IMR-90 (cell line): Measurements from ENCODE around the gene DDR1. TPM values are rescaled to one million over a fixed set of nuclear protein-coding genes. Genes with fewer than 3 reads are reported as not detected.

ENCODE experiments used
- microRNA-seq, 2 experiments: library from miRNA; stranded (forward) in 1 of 2; unstranded in 1 of 2; fragments of 10-50 nt in 1 of 2; fragments of <30 nt in 1 of 2; gene quantifications in 1 of 2; microRNA quantifications in 1 of 2; one replicate each; pipeline versions ENCODE3 to v1.1.0; 2013 to 2020; ENCODE audit not compliant: insufficient read depth in 1 of 2, insufficient read length in 1 of 2, unreplicated experiment in 1 of 2
- polyA plus RNA-seq, 3 experiments: library from polyadenylated mRNA; depleted of rRNA; stranded (reverse); fragments of >200 nt; gene quantifications; 2 replicates each; pipeline ENCODE4 v1.2.3, GENCODE V29; 2012; ENCODE audit warnings: low replicate concordance in 1 of 3
- small RNA-seq, 5 experiments: library from RNA; depleted of rRNA; stranded (forward); fragments of <200 nt; gene quantifications; one replicate each; pipeline ENCODE3, GENCODE V24; 2012
- total RNA-seq: library from RNA; depleted of rRNA; stranded (reverse); fragments of >200 nt; gene quantifications from 2 replicates; pipeline ENCODE4 v1.2.3, GENCODE V29; 2012; rRNA removed

Gene DDR1
- total and polyA plus RNA-seq, 2 of the 4 experiments (the other 2 are of a cell fraction): 5.6 to 19.6 TPM

Small RNA genes within 50 kb of the gene (microRNA-seq; reads per million reads assigned to microRNA genes)
- not detected for gene MIR4640 (ENCODE audit: unreplicated experiment)
- not detected for gene RF00019 (ENCODE audit: insufficient read depth, insufficient read length)

Small RNA genes within 50 kb of the gene (small RNA-seq; reads per million reads assigned to genes)
- 0 reads per million in 5 experiments for gene RF00019

Other genes starting within 250 kb of the DDR1 start
- gene C6orf136, start 237.4 kb upstream of the DDR1 start, total RNA-seq: 1.1 and 1.4 TPM in 2 replicates
- gene C6orf136, start 237.4 kb upstream of the DDR1 start, polyA plus RNA-seq (2012; rRNA removed): 11.7 and 12.8 TPM in 2 replicates
- 43.9 and 48.4 TPM in 2 replicates for gene DHX16, start 211.5 kb upstream of the DDR1 start, total RNA-seq
- gene DHX16, start 211.5 kb upstream of the DDR1 start, polyA plus RNA-seq (2012; rRNA removed): 47.9 and 48.3 TPM in 2 replicates
- gene PPP1R18, start 197.9 kb upstream of the DDR1 start, total RNA-seq: 31.9 and 32.8 TPM in 2 replicates
- 129 and 134 TPM in 2 replicates for gene PPP1R18, start 197.9 kb upstream of the DDR1 start, polyA plus RNA-seq (2012; rRNA removed)
- 1.7 and 2.2 TPM in 2 replicates for gene NRM, start 193.5 kb upstream of the DDR1 start, total RNA-seq
- gene NRM, start 193.5 kb upstream of the DDR1 start, polyA plus RNA-seq (2012; rRNA removed): 27.0 and 29.1 TPM in 2 replicates
- 3.6 and 4.5 TPM in 2 replicates for gene MDC1, start 167.2 kb upstream of the DDR1 start, total RNA-seq
- gene MDC1, start 167.2 kb upstream of the DDR1 start, polyA plus RNA-seq (2012; rRNA removed): 12.1 and 12.4 TPM in 2 replicates
- 1,207 and 1,401 TPM in 2 replicates for gene TUBB, start 164.2 kb upstream of the DDR1 start, total RNA-seq
- gene TUBB, start 164.2 kb upstream of the DDR1 start, polyA plus RNA-seq (2012; rRNA removed): 2,004 and 2,008 TPM in 2 replicates
- gene FLOT1, start 141.8 kb upstream of the DDR1 start, total RNA-seq: 96.2 and 104 TPM in 2 replicates
- gene FLOT1, start 141.8 kb upstream of the DDR1 start, polyA plus RNA-seq (2012; rRNA removed): 161 and 162 TPM in 2 replicates
- 38.4 and 65.8 TPM in 2 replicates for gene IER3, start 140.0 kb upstream of the DDR1 start, total RNA-seq
- 159 and 163 TPM in 2 replicates for gene IER3, start 140.0 kb upstream of the DDR1 start, polyA plus RNA-seq (2012; rRNA removed)
- 6.9 and 13.4 TPM in 2 replicates for gene GTF2H4, start 23.7 kb downstream of the DDR1 start, total RNA-seq
- gene GTF2H4, start 23.7 kb downstream of the DDR1 start, polyA plus RNA-seq (2012; rRNA removed): 29.5 and 30.8 TPM in 2 replicates
- 6.9 and 7.2 TPM in 2 replicates for gene VARS2, start 29.7 kb downstream of the DDR1 start, total RNA-seq
- 13.3 and 14.0 TPM in 2 replicates for gene VARS2, start 29.7 kb downstream of the DDR1 start, polyA plus RNA-seq (2012; rRNA removed)
- gene SFTA2, start 47.7 kb downstream of the DDR1 start, total RNA-seq: not detected in 2 replicates
- not detected in 2 replicates for gene SFTA2, start 47.7 kb downstream of the DDR1 start, polyA plus RNA-seq (2012; rRNA removed)
- not detected in 2 replicates for gene MUCL3, start 56.5 kb downstream of the DDR1 start, total RNA-seq
- gene MUCL3, start 56.5 kb downstream of the DDR1 start, polyA plus RNA-seq (2012; rRNA removed): not detected in 2 replicates
- not detected in 2 replicates for gene MUC21, start 99.2 kb downstream of the DDR1 start, total RNA-seq
- not detected in 2 replicates for gene MUC21, start 99.2 kb downstream of the DDR1 start, polyA plus RNA-seq (2012; rRNA removed)
- gene MUC22, start 126.0 kb downstream of the DDR1 start, total RNA-seq: not detected in 2 replicates
- gene MUC22, start 126.0 kb downstream of the DDR1 start, polyA plus RNA-seq (2012; rRNA removed): 0.02 TPM in 1 of 2 replicates, not detected in the other
- not detected in 2 replicates for gene C6orf15, start 228.1 kb downstream of the DDR1 start, total RNA-seq
- gene C6orf15, start 228.1 kb downstream of the DDR1 start, polyA plus RNA-seq (2012; rRNA removed): not detected in 2 replicates
- gene PSORS1C1, start 230.3 kb downstream of the DDR1 start, total RNA-seq: 0.28 and 0.36 TPM in 2 replicates
- gene PSORS1C1, start 230.3 kb downstream of the DDR1 start, polyA plus RNA-seq (2012; rRNA removed): 1.1 and 2.1 TPM in 2 replicates
- gene CDSN, start 235.9 kb downstream of the DDR1 start, total RNA-seq: not detected in 2 replicates
- gene CDSN, start 235.9 kb downstream of the DDR1 start, polyA plus RNA-seq (2012; rRNA removed): not detected in 2 replicates